Natural killer cell (primary cell): ENCODE results near the gene UBR4. TPM values are rescaled to one million over a fixed set of nuclear protein-coding genes. Genes with fewer than 3 reads are reported as not detected.

Experiments used
- ATAC-seq, 3 donors: fragments of 150-1000 bp in 2 of 3; fragments of 200-7000 bp in 1 of 3; cut with Tn5 transposase; 1 replicate in 1 of 3; 2 replicates in 2 of 3; pipeline ENCODE4 v1.10.0; 2021; ENCODE audit warnings: mild to moderate bottlenecking in 2 of 3, moderate library complexity in 2 of 3
- DNase-seq, 2 donors: peaks; one replicate each; pipeline versions ENCODE4 v3.0.0 to v3.0.0-alpha.2; 2013 to 2021; ENCODE audit warnings: mixed read lengths in 1 of 2
- H3K27ac ChIP-seq: one replicate; pipeline ENCODE4 v1.5.1; 2013; ENCODE audit warnings: mild to moderate bottlenecking, low read length
- H3K27me3 ChIP-seq: one replicate; pipeline ENCODE4 v1.6.1; 2013; ENCODE audit warnings: low read length; ENCODE audit not compliant: control insufficient read depth, insufficient read depth
- H3K36me3 ChIP-seq: one replicate; pipeline ENCODE4 v1.6.1; 2013; ENCODE audit warnings: low read length; ENCODE audit not compliant: control insufficient read depth, insufficient read depth
- H3K4me1 ChIP-seq: one replicate; pipeline ENCODE4 v1.6.1; 2013; ENCODE audit warnings: low read length; ENCODE audit not compliant: control insufficient read depth, insufficient read depth
- H3K4me3 ChIP-seq: one replicate; pipeline ENCODE4 v1.5.1; 2013; ENCODE audit warnings: low read length
- H3K9me3 ChIP-seq: one replicate; pipeline ENCODE4 v1.6.1; 2013; ENCODE audit warnings: low read length; ENCODE audit not compliant: control insufficient read depth, insufficient read depth
- H3K27ac Mint-ChIP-seq, 2 donors: one replicate each; pipeline ENCODE4 v1.8.0; 2022; ENCODE audit warnings: mild to moderate bottlenecking in 2 of 2, mixed read lengths in 2 of 2, moderate library complexity in 1 of 2
- H3K27me3 Mint-ChIP-seq, 2 donors: one replicate each; pipeline ENCODE4 v1.8.0; 2022; ENCODE audit warnings: low read depth in 2 of 2, mixed read lengths in 2 of 2
- H3K36me3 Mint-ChIP-seq: one replicate; pipeline ENCODE4 v1.8.0; 2022; ENCODE audit warnings: mixed read lengths
- H3K4me1 Mint-ChIP-seq, 2 donors: one replicate each; pipeline ENCODE4 v1.8.0; 2022; ENCODE audit warnings: mixed read lengths in 2 of 2
- H3K4me3 Mint-ChIP-seq: one replicate; pipeline ENCODE4 v1.8.0; 2022; ENCODE audit warnings: mild to moderate bottlenecking, moderate library complexity, mixed read lengths
- H3K9me3 Mint-ChIP-seq, 2 donors: one replicate each; pipeline ENCODE4 v1.8.0; 2022; ENCODE audit warnings: mixed read lengths in 2 of 2
- CTCF ChIP-seq: fragments of 200-600 bp; IDR thresholded peaks from one replicate; pipeline ENCODE4 v1.8.0; 2022; ENCODE audit warnings: antibody characterized with exemption
- WGBS: methylation state at CpG from one replicate; pipeline ENCODE4 v1.1.7; 2013; ENCODE audit warnings: missing lambda C conversion rate; ENCODE audit not compliant: insufficient coverage; 5-methylcytosine and 5-hydroxymethylcytosine counted together
- intact Hi-C: fragments of 100-400 bp; cut with micrococcal nuclease; formaldehyde crosslinking; loops from one replicate; pipeline ENCODE4 v1.14.2; 2022
- total RNA-seq, 4 donors: library from RNA; stranded (reverse); fragments of 120-200 nt in 1 of 4; gene quantifications; one replicate each; pipeline versions ENCODE4 v1.2.3 to v1.2.4, GENCODE V29; 2013 to 2022

The UBR4 gene
- total RNA-seq, 3 donors from 2014 or later (not counting 1 experiment from before 2014, with no cell fraction given): 139 to 178 (median 158) TPM

GRCh38 chr1:19213580-19213979 is 3.5 kb upstream of the UBR4 start:
- H3K4me3 ChIP-seq: no peak overlapping the region
- H3K9me3 ChIP-seq: no peaks in the 10 kb centered on the region
- ATAC-seq (no peak), DNase-seq (no peak)
- Mint-ChIP-seq H3K27ac (peak overlapping the region in 1 of 2 donors; percentile 7), H3K4me3 (no peak overlapping the region), H3K27me3 (no peaks in the 10 kb centered on the region), H3K36me3 (peaks cover 2% of the 10 kb centered on the region), H3K4me1 (peaks cover 37 to 39% of the 10 kb centered on the region in 2 donors), H3K9me3 (no peaks in the 10 kb centered on the region)
- no peak for TF ChIP-seq CTCF
- WGBS: 100% methylated on average over 1 of the region's 1 CpG
- intact Hi-C loops: no loop called here
- H3K27me3 ChIP-seq: no peaks in the 10 kb centered on the region
- H3K36me3 ChIP-seq: peaks cover 22% of the 10 kb centered on the region
- H3K27ac ChIP-seq: no peak overlapping the region
- peaks cover 8% of the 10 kb centered on the region for H3K4me1 ChIP-seq

DNA sequence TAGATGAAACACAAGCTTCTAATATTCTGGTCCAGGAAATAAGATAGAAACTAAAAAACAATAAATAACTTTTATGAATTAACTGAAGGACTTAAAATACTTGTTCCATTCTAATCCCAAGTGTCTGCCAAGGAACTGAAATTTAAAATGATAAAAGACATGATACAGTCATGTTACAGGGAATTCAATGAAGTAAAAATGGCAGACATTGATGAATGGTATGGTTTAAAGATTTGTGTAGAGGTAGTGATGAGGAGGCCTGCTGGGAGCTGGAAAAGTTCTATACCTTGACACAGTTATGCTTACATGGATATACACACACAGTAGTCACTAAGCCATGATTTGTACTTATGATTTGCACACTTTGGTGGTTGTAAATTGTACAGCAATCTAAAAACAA is 2.1 kb upstream of the UBR4 start:
- Histone ChIP-seq H3K4me3 (no peak overlapping the region), H3K36me3 (peaks cover 12% of the 10 kb centered on the region), H3K27ac (no peak overlapping the region), H3K27me3 (no peaks in the 10 kb centered on the region), H3K9me3 (no peaks in the 10 kb centered on the region), H3K4me1 (peaks cover 8% of the 10 kb centered on the region)
- H3K36me3 Mint-ChIP-seq: no peaks in the 10 kb centered on the region
- H3K9me3 Mint-ChIP-seq: no peaks in the 10 kb centered on the region
- DNase-seq (no peak), ATAC-seq (no peak)
- TF ChIP-seq CTCF: no peak
- peak overlapping the region; percentile 69 for H3K4me3 Mint-ChIP-seq
- peak overlapping the region; percentile 7 to 99 for H3K27ac Mint-ChIP-seq
- intact Hi-C loops: no loop called here
- peaks cover 37 to 38% of the 10 kb centered on the region in 2 donors for H3K4me1 Mint-ChIP-seq
- H3K27me3 Mint-ChIP-seq: no peaks in the 10 kb centered on the region

DNA sequence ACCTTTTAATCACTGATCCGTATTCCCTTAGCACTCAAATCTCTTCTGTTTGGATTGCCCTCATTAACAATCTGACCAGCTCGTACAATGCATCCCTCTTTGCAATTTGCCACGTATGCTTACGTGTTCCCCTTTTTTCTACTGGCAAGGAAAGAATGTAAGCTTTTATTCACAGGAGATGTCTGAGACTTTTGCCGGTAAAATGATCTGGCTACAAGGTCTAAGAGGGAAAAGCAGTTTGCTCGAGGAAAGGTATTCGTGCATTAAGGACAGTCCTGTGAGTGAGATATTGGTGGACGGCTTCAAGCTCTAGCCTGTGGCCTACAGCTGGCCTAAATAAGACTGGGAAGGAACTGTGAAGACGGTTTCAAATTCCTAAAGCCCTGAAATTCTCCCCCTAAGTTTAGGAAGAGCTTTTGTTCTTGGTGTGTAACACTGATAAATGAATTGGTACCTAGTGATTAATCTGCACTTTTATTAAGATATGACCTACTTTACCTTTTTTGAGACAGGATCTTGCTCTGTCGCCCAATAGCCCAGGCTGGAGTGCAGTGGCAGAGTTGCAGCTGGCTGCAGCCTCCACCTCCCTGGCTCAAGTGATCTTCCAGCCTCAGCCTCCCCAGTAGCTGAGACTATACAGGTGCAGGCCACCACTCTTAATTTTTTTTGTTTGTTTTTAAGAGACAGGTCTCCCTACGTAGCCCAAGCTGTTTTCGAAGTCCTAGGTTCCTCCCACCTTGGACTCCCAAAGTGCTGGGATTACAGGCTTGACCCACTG is 895 bp upstream of the UBR4 start:
- DNase-seq (no peak), ATAC-seq (no peak)
- Histone ChIP-seq H3K4me3 (peak overlapping the region; percentile 84), H3K27ac (peak overlapping the region; percentile 93), H3K4me1 (peaks cover 8% of the 10 kb centered on the region), H3K36me3 (peaks cover 8% of the 10 kb centered on the region), H3K27me3 (no peaks in the 10 kb centered on the region), H3K9me3 (no peaks in the 10 kb centered on the region)
- Mint-ChIP-seq H3K36me3 (no peaks in the 10 kb centered on the region), H3K9me3 (no peaks in the 10 kb centered on the region), H3K4me1 (peaks cover 37 to 44% of the 10 kb centered on the region in 2 donors), H3K27ac (peak overlapping the region; percentile 99 to 100), H3K4me3 (peak overlapping the region; percentile 97), H3K27me3 (no peaks in the 10 kb centered on the region)
- intact Hi-C loops: loop anchor here (1.0 kb wide), 1 partner anchor 40 kb away; the partner anchor contains the start of genes EMC1 and MRTO4
- WGBS: 21% methylated on average over 12 of the region's 12 CpGs
- TF ChIP-seq CTCF: no peak
